Testis (tissue), 3 donors: ENCODE results near the gene WDR37. TPM values are rescaled to one million over a fixed set of nuclear protein-coding genes. Genes with fewer than 3 reads are reported as not detected.
"Not testable (repeated sequence)": the region's sequence is repeated elsewhere in the genome, so short reads cannot be mapped to it uniquely, and the experiment has no call there.

Experiments used
- DNase-seq: peaks from one replicate; pipeline ENCODE4 v3.0.0-alpha.2; 2019
- H3K27ac ChIP-seq, 2 donors: fragments of 200-600 bp; sonication (generic); one replicate each; pipeline ENCODE4 v1.5.1; 2019
- H3K27me3 ChIP-seq: fragments of 200-600 bp; sonication (generic); one replicate; pipeline ENCODE4 v1.5.1; 2019
- H3K36me3 ChIP-seq: fragments of 200-600 bp; sonication (generic); one replicate; pipeline ENCODE4 v1.5.1; 2017; ENCODE audit warnings: low read depth; ENCODE audit errors: missing control alignments
- H3K4me1 ChIP-seq: fragments of 200-600 bp; sonication (generic); one replicate; pipeline ENCODE4 v1.5.1; 2019
- H3K4me3 ChIP-seq, 2 donors: fragments of 200-600 bp; sonication (generic); one replicate each; pipeline ENCODE4 v1.5.1; 2017 to 2019
- H3K9me3 ChIP-seq: fragments of 200-600 bp; sonication (generic); one replicate; pipeline ENCODE4 v1.5.1; 2017
- CTCF ChIP-seq, 3 experiments: fragments of 450-650 bp in 2 of 3; fragments of 200-600 bp in 1 of 3; sonication (generic) in 1 of 3; IDR thresholded peaks; one replicate each; pipeline ENCODE4 v1.5.1; 2016 to 2019; ENCODE audit warnings: antibody characterized with exemption in 3 of 3, mild to moderate bottlenecking in 2 of 3, moderate library complexity in 1 of 3
- POLR2A ChIP-seq: fragments of 450-650 bp; IDR thresholded peaks from one replicate; pipeline ENCODE4 v1.6.1; 2017; ENCODE audit warnings: antibody characterized with exemption, mild to moderate bottlenecking, moderate library complexity
- WGBS, 2 donors: methylation state at CpG; one replicate each; pipeline ENCODE4 v1.1.5; 2018; 5-methylcytosine and 5-hydroxymethylcytosine counted together
- intact Hi-C: fragments of 100-400 bp; cut with DNase I; formaldehyde crosslinking; loops from one replicate; pipeline ENCODE4 v1.15.1; 2023; ENCODE audit warnings: low total_unique reads
- polyA plus RNA-seq: library from polyadenylated mRNA; stranded (reverse); fragments of 350-450 nt; fragmentation: Illumina TruSeq; extraction: RNeasy Lipid Tissue Mini Kit (QIAGEN cat#74804); gene quantifications from one replicate; pipeline ENCODE4 v1.2.3, GENCODE V29; 2014; ENCODE audit warnings: low read depth, low replicate concordance; ENCODE audit not compliant: insufficient read depth
- total RNA-seq, 2 donors: library from RNA; depleted of rRNA; stranded (reverse); fragments of >200 nt; gene quantifications; one replicate each; pipeline ENCODE4 v1.2.3, GENCODE V29; 2016

The WDR37 gene
- total and polyA plus RNA-seq, 3 donors from 2014 or later: 29.3 to 46.9 (median 40.2) TPM

GRCh38 chr10:1157615-1157933 is 101.4 kb downstream of the WDR37 start:
- intact Hi-C loops: no loop called here
- TF ChIP-seq POLR2A (no peak), CTCF (IDR thresholded peaks at IDR 0.05) (no peak)
- WGBS, 2 donors: 95 to 96% methylated on average over 4 of the region's 4 CpGs
- Histone ChIP-seq H3K36me3 (no peaks in the 10 kb centered on the region), H3K9me3 (no peaks in the 10 kb centered on the region), H3K4me3 (no peak overlapping the region), H3K4me1 (no peaks in the 10 kb centered on the region), H3K27me3 (no peaks in the 10 kb centered on the region), H3K27ac (no peak overlapping the region)
- peak; percentile 5 for DNase-seq

GRCh38 chr10:1158066-1158465 is 101.9 kb downstream of the WDR37 start:
- DNase-seq: no peak
- WGBS, 2 donors: 76 to 88% methylated on average over 12 of the region's 12 CpGs
- Histone ChIP-seq H3K27ac (no peak overlapping the region), H3K4me3 (no peak overlapping the region), H3K9me3 (no peaks in the 10 kb centered on the region), H3K27me3 (no peaks in the 10 kb centered on the region), H3K36me3 (no peaks in the 10 kb centered on the region), H3K4me1 (no peaks in the 10 kb centered on the region)
- no peak for TF ChIP-seq CTCF (IDR thresholded peaks at IDR 0.05)
- TF ChIP-seq POLR2A: no peak
- intact Hi-C loops: no loop called here

GRCh38 chr10:1158536-1158935 is 102.4 kb downstream of the WDR37 start:
- H3K4me1 ChIP-seq, H3K27me3 ChIP-seq, H3K36me3 ChIP-seq, H3K27ac ChIP-seq, H3K9me3 ChIP-seq, intact Hi-C loops: not testable (repeated sequence)
- peak overlapping the region in 1 of 2 donors; percentile 50 for H3K4me3 ChIP-seq
- DNase-seq: peak; percentile 12
- WGBS, 2 donors: 79 to 90% methylated on average over 10 of the region's 10 CpGs

- H3K36me3 ChIP-seq: no peaks in the 10 kb centered on the region
- H3K4me1 ChIP-seq: no peaks in the 10 kb centered on the region
- H3K27ac ChIP-seq: no peak overlapping the region
- H3K4me3 ChIP-seq: peak overlapping the region; percentile 37 to 50
- TF ChIP-seq CTCF (IDR thresholded peaks at IDR 0.05) (no peak), POLR2A (no peak)
- DNase-seq: peak; percentile 52
- no peaks in the 10 kb centered on the region for H3K27me3 ChIP-seq
- WGBS, 2 donors: 71 to 78% methylated on average over 47 to 59 of the region's 59 CpGs
- intact Hi-C loops: no loop called here
- no peaks in the 10 kb centered on the region for H3K9me3 ChIP-seq
These were observed 103.2 kb downstream of the WDR37 start for GRCh38 chr10:1159131-1160061.

GRCh38 chr10:1160561-1161314 is 104.6 kb downstream of the WDR37 start:
- DNase-seq: peak; percentile 10
- TF ChIP-seq CTCF (IDR thresholded peaks at IDR 0.05): no peak
- TF ChIP-seq POLR2A: no peak
- Histone ChIP-seq H3K9me3 (no peaks in the 10 kb centered on the region), H3K4me3 (no peak overlapping the region), H3K27me3 (no peaks in the 10 kb centered on the region), H3K36me3 (no peaks in the 10 kb centered on the region), H3K27ac (no peak overlapping the region), H3K4me1 (no peaks in the 10 kb centered on the region)
- intact Hi-C loops: no loop called here
- whole genome bisulfite sequencing, 2 donors: 78 to 89% methylated on average over 15 to 25 of the region's 25 CpGs

GRCh38 chr10:1161315-1161673 is 105.1 kb downstream of the WDR37 start:
- H3K4me1 ChIP-seq, intact Hi-C loops, H3K36me3 ChIP-seq, H3K9me3 ChIP-seq, H3K4me3 ChIP-seq, H3K27me3 ChIP-seq, H3K27ac ChIP-seq: not testable (repeated sequence)
- WGBS, 2 donors: 79 to 80% methylated on average over 5 of the region's 5 CpGs
- peak; percentile 10 for DNase-seq
